A549 (cell line): ENCODE measurements around the gene DTD1. TPM values are rescaled to one million over a fixed set of nuclear protein-coding genes. Genes with fewer than 3 reads are reported as not detected.
A peak's percentile ranks its signal among the peaks of the same experiment; 100 is the strongest.

Experiments used
- ATAC-seq, 2 experiments: fragments of 200-7000 bp in 1 of 2; fragments of >200 bp in 1 of 2; cut with Nextera tagmentation in 1 of 2; cut with Tn5 transposase in 1 of 2; 3 replicates each; pipeline versions ENCODE4 v1.8.0 to v1.9.1; 2018 to 2020; ENCODE audit warnings: mild to moderate bottlenecking in 1 of 2, moderate library complexity in 1 of 2
- CTCF ChIA-PET: fragments of 300-600 bp; sonication (Branson Sonifier 250); formaldehyde crosslinking; extraction: SDS; loops from one replicate; lab custom pipeline; 2021; ENCODE audit warnings: antibody characterized with exemption, inconsistent platforms; lab: Yijun Ruan, JAX
- POLR2A ChIA-PET: fragments of 350-600 bp; formaldehyde crosslinking; extraction: SDS; loops from one replicate; lab custom pipeline; 2021; ENCODE audit warnings: antibody characterized with exemption, inconsistent platforms; lab: Yijun Ruan, JAX
- DNase-seq, 2 experiments: peaks; one replicate each; pipeline versions ENCODE4 v3.0.0 to v3.0.0-alpha.2; 2011 to 2016; ENCODE audit warnings: low read depth in 1 of 2, low spot score in 1 of 2
- FAIRE-seq: peaks from 2 replicates; lab custom pipeline; 2011; peaks lifted over from hg19 to GRCh38; lab: Jason Lieb, UNC
- H3K27ac ChIP-seq, 2 experiments: fragments of >200 bp; sonication (Bioruptor Twin); formaldehyde crosslinking; 3 replicates each; pipeline ENCODE4 v1.5.1; 2016 to 2017
- H3K4me1 ChIP-seq: fragments of >200 bp; sonication (Bioruptor Twin); formaldehyde crosslinking; 3 replicates; pipeline ENCODE4 v1.6.1; 2016
- H3K4me2 ChIP-seq: fragments of >200 bp; sonication (Bioruptor Twin); formaldehyde crosslinking; 3 replicates; pipeline ENCODE4 v1.6.1; 2016
- H3K4me3 ChIP-seq: fragments of >200 bp; sonication (Bioruptor Twin); formaldehyde crosslinking; 3 replicates; pipeline ENCODE4 v1.5.1; 2016
- H3K9me3 ChIP-seq: fragments of >200 bp; sonication (Bioruptor Twin); formaldehyde crosslinking; 3 replicates; pipeline ENCODE4 v1.6.1; 2016
- EHF ChIP-seq: fragments of 250-450 bp; sonication (Bioruptor Pico); IDR thresholded peaks from 2 replicates; pipeline ENCODE4 v1.5.0; 2020; ENCODE audit warnings: mild to moderate bottlenecking
- EHMT2 ChIP-seq: fragments of 200-600 bp; sonication (generic); IDR thresholded peaks from 2 replicates; pipeline ENCODE4 v1.6.1; 2016; ENCODE audit warnings: antibody characterized with exemption, low read depth, mild to moderate bottlenecking, moderate library complexity
- FOSL2 ChIP-seq, 2 experiments: fragments of 450-650 bp in 1 of 2; fragments of >200 bp in 1 of 2; sonication (Bioruptor Twin) in 1 of 2; formaldehyde crosslinking; IDR thresholded peaks; 2 replicates each; pipeline versions ENCODE4 v1.5.0 to v1.6.1; 2016 to 2020; ENCODE audit warnings: mild to moderate bottlenecking in 1 of 2, moderate library complexity in 1 of 2
- FOXS1 ChIP-seq: fragments of 250-450 bp; sonication (Bioruptor Pico); IDR thresholded peaks from 2 replicates; pipeline ENCODE4 v1.5.0; 2020; ENCODE audit warnings: mild to moderate bottlenecking, moderate library complexity
- HEYL ChIP-seq: fragments of 250-450 bp; sonication (Bioruptor Pico); IDR thresholded peaks from 2 replicates; pipeline ENCODE4 v1.8.0; 2021; ENCODE audit warnings: mild to moderate bottlenecking, moderate library complexity
- HOXB13 ChIP-seq: fragments of 250-450 bp; sonication (Bioruptor Pico); IDR thresholded peaks from 2 replicates; pipeline ENCODE4 v1.5.0; 2020; ENCODE audit warnings: low read depth, mild to moderate bottlenecking, moderate library complexity
- JUNB ChIP-seq: fragments of >200 bp; sonication (Bioruptor Twin); formaldehyde crosslinking; IDR thresholded peaks from 2 replicates; pipeline ENCODE4 v1.6.1; 2016
- MAZ ChIP-seq: fragments of 150-350 bp; IDR thresholded peaks from 2 replicates; pipeline ENCODE4 v1.6.1; 2014; ENCODE audit warnings: antibody characterized with exemption, low read depth, low read length, borderline replicate concordance
- MYC ChIP-seq: IDR thresholded peaks from 2 replicates; pipeline ENCODE4 v1.6.1; 2012; ENCODE audit warnings: mild to moderate bottlenecking, inconsistent platforms, low read length, improper control_type of control experiment, borderline replicate concordance
- NFE2L2 ChIP-seq: fragments of 150-350 bp; conservative IDR thresholded peaks from 2 replicates; pipeline ENCODE4 v1.6.1; 2014; ENCODE audit warnings: low read length
- NR3C1 ChIP-seq: fragments of >200 bp; sonication (Bioruptor Twin); formaldehyde crosslinking; IDR thresholded peaks from 3 replicates; pipeline ENCODE4 v1.6.1; 2017
- PHF8 ChIP-seq: fragments of 200-600 bp; sonication (generic); IDR thresholded peaks from 2 replicates; pipeline ENCODE4 v1.6.1; 2016; ENCODE audit warnings: low read depth, mild to moderate bottlenecking, antibody characterized with exemption, moderate library complexity, borderline replicate concordance
- POLR2AphosphoS2 ChIP-seq: conservative IDR thresholded peaks from 2 replicates; pipeline ENCODE4 v1.6.1; 2012; ENCODE audit warnings: low read length, improper control_type of control experiment, inconsistent platforms
- RARB ChIP-seq: fragments of 250-450 bp; sonication (Bioruptor Pico); IDR thresholded peaks from 2 replicates; pipeline ENCODE4 v1.8.0; 2021; ENCODE audit warnings: mild to moderate bottlenecking, moderate library complexity
- RNF2 ChIP-seq: fragments of 200-600 bp; sonication (generic); IDR thresholded peaks from 2 replicates; pipeline ENCODE4 v1.6.1; 2016; ENCODE audit warnings: low read depth, mild to moderate bottlenecking, antibody characterized with exemption, moderate library complexity, borderline replicate concordance
- SREBF2 ChIP-seq: fragments of 450-650 bp; IDR thresholded peaks from 2 replicates; pipeline ENCODE4 v1.6.1; 2014; ENCODE audit warnings: mild to moderate bottlenecking, moderate library complexity
- TFCP2L1 ChIP-seq: fragments of 250-450 bp; sonication (Bioruptor Pico); IDR thresholded peaks from 2 replicates; pipeline ENCODE4 v1.5.0; 2021; ENCODE audit warnings: mild to moderate bottlenecking
- ZC3H11A ChIP-seq: fragments of 450-650 bp; IDR thresholded peaks from 2 replicates; pipeline ENCODE4 v1.6.1; 2014; ENCODE audit warnings: antibody characterized with exemption, mild to moderate bottlenecking
- ZNF302 ChIP-seq: fragments of 250-450 bp; sonication (Bioruptor Pico); IDR thresholded peaks from 2 replicates; pipeline ENCODE4 v1.9.0; 2021; ENCODE audit warnings: inconsistent platforms, mild to moderate bottlenecking, moderate library complexity
- WGBS: methylation state at CpG from one replicate; pipeline ENCODE4 v1.1.6; 2017; ENCODE audit errors: missing lambda C conversion rate; 5-methylcytosine and 5-hydroxymethylcytosine counted together
- polyA plus RNA-seq, 4 experiments: library from polyadenylated mRNA; depleted of rRNA in 3 of 4; stranded (reverse); fragments of >200 nt; fragmentation: RNase III in 1 of 4; extraction: RNeasy Plus Mini Kit Qiagen cat#74134 plus additional on column Dnase treatment in 1 of 4; gene quantifications; 2 replicates in 3 of 4; 3 replicates in 1 of 4; pipeline ENCODE4 v1.2.3, GENCODE V29; 2011 to 2017
- TF ChIP-seq, protein P1 (sequence below): fragments of >200 bp; sonication (Bioruptor Twin); formaldehyde crosslinking; IDR thresholded peaks from 3 replicates; pipeline ENCODE4 v1.5.1; 2016
- TF ChIP-seq, protein P2 (sequence below): IDR thresholded peaks from 2 replicates; pipeline ENCODE4 v1.6.1; 2012
- TF ChIP-seq, protein P3 (sequence below): IDR thresholded peaks from 2 replicates; pipeline ENCODE4 v1.6.1; 2012
- TF ChIP-seq, protein P4 (sequence below): fragments of 150-350 bp; IDR thresholded peaks from 2 replicates; pipeline ENCODE4 v1.6.1; 2014; ENCODE audit warnings: low read depth, mild to moderate bottlenecking, low read length

The DTD1 gene
- polyA plus RNA-seq, 2 of the 4 experiments (the other 2 are of a cell fraction), result 72.8 to 99.3 TPM

DNA sequence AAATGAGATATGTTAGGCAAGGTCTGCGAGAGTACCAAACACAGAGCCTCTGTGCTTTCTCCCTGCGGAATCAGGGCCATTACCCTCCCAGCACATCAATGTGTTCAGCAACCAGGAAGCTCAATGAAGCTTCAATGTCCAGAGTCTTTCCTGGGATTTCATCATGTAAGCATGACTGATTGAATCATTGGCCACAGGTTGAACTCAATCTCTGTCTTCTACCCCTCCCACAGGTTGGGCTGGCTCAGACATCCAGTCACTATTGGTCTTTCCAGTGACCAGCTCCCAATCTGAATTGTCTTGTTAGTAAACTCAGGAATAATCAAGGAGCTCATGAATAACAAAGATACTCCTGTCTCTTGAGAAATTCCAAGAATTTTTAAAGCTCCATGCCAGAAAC, 2.7 kb upstream of the DTD1 start:
- ChIA-PET POLR2A (interaction anchor here (1.0 to 2.0 kb wide), 4 partner anchors 18 to 118 kb away, joined by 5 to 8 read pairs (median 6); partner anchors contain the start of genes DZANK1, POLR3F, RBBP9 and SEC23B), CTCF (interaction anchor here (0.7 to 2.4 kb wide), 2 partner anchors 15 to 23 kb away, joined by 3 to 9 read pairs; no protein-coding TSS in a partner anchor)
- Histone ChIP-seq H3K9me3 (no peaks in the 10 kb centered on the region), H3K27ac (peak overlapping the region; percentile 69 to 81; a peak in 5 of 6 replicates), H3K4me2 (peak overlapping the region; percentile 29; the same call in 2 of the 3 replicates), H3K4me3 (no peak overlapping the region), H3K4me1 (peaks cover 27% of the 10 kb centered on the region)
- FAIRE-seq, result no peak
- WGBS, result 70% methylated on average over 2 of the region's 2 CpGs
- TF ChIP-seq POLR2AphosphoS2, result no peak
- TF ChIP-seq SREBF2, result no peak
- no peak for TF ChIP-seq NFE2L2
- TF ChIP-seq MAZ, result no peak
- no peak for TF ChIP-seq FOSL2 (IDR thresholded peaks at IDR 0.05)
- TF ChIP-seq FOSL2 (CRISPR knock-in tag; IDR thresholded peaks at IDR 0.05), result no peak
- no peak for TF ChIP-seq FOXS1 (CRISPR knock-in tag)
- peak in 1 of 2 experiments; percentile 49; a peak in 2 of 6 replicates for ATAC-seq
- DNase-seq, result peak in 1 of 2 experiments; percentile 80

DNA sequence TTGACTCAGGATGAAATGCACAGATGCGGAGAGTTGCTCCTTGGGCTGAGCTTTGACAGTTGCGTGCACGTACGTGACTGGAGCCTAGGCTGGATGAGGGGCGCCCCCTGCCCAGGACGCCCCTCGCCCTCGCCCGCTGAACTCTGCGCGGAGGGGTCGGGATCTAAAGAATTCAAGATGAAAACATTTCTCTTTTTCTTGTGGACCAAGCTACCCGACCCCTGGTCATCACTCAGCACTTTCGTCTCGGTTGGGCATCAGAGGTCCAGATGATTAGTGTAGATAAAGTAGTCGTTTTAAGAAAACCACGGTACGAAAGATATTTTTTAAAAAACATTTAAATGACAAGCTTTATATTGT, 700 bp downstream of the DTD1 start:
- Histone ChIP-seq H3K4me2 (peak overlapping the region; percentile 93), H3K9me3 (no peaks in the 10 kb centered on the region), H3K27ac (peak overlapping the region; percentile 90 to 94), H3K4me3 (peak overlapping the region; percentile 86), H3K4me1 (peaks cover 27% of the 10 kb centered on the region)
- ATAC-seq (peak; percentile 3 to 20; a peak in 3 of 6 replicates), FAIRE-seq (no peak), DNase-seq (no peak)
- 32% methylated on average over 18 of the region's 18 CpGs for WGBS
- POLR2A ChIA-PET, result interaction anchor here (1.1 kb wide), 1 partner anchor 81 kb away, joined by 3 read pairs; no protein-coding TSS in a partner anchor
- CTCF ChIA-PET, result interaction anchor here (1.6 to 1.7 kb wide), 2 partner anchors 17 to 82 kb away, joined by 6 to 7 read pairs; partner anchors contain the start of gene SEC23B
- TF ChIP-seq EHF (CRISPR knock-in tag) (no peak), RARB (CRISPR knock-in tag) (no peak), PHF8 (no peak), ZC3H11A (no peak), EHMT2 (no peak), TFCP2L1 (no peak), HEYL (CRISPR knock-in tag) (no peak), RNF2 (no peak), MYC (no peak), JUNB (no peak), FOXS1 (CRISPR knock-in tag) (no peak), NR3C1 (no peak), HOXB13 (CRISPR knock-in tag) (no peak), ZNF302 (CRISPR knock-in tag) (no peak)
- TF ChIP-seq, protein P1, sequence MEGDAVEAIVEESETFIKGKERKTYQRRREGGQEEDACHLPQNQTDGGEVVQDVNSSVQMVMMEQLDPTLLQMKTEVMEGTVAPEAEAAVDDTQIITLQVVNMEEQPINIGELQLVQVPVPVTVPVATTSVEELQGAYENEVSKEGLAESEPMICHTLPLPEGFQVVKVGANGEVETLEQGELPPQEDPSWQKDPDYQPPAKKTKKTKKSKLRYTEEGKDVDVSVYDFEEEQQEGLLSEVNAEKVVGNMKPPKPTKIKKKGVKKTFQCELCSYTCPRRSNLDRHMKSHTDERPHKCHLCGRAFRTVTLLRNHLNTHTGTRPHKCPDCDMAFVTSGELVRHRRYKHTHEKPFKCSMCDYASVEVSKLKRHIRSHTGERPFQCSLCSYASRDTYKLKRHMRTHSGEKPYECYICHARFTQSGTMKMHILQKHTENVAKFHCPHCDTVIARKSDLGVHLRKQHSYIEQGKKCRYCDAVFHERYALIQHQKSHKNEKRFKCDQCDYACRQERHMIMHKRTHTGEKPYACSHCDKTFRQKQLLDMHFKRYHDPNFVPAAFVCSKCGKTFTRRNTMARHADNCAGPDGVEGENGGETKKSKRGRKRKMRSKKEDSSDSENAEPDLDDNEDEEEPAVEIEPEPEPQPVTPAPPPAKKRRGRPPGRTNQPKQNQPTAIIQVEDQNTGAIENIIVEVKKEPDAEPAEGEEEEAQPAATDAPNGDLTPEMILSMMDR, result no peak
- TF ChIP-seq, protein P2, sequence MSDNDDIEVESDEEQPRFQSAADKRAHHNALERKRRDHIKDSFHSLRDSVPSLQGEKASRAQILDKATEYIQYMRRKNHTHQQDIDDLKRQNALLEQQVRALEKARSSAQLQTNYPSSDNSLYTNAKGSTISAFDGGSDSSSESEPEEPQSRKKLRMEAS, result no peak
- TF ChIP-seq, protein P3, sequence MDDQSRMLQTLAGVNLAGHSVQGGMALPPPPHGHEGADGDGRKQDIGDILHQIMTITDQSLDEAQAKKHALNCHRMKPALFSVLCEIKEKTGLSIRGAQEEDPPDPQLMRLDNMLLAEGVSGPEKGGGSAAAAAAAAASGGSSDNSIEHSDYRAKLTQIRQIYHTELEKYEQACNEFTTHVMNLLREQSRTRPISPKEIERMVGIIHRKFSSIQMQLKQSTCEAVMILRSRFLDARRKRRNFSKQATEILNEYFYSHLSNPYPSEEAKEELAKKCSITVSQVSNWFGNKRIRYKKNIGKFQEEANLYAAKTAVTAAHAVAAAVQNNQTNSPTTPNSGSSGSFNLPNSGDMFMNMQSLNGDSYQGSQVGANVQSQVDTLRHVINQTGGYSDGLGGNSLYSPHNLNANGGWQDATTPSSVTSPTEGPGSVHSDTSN, result no peak
- TF ChIP-seq, protein P4, sequence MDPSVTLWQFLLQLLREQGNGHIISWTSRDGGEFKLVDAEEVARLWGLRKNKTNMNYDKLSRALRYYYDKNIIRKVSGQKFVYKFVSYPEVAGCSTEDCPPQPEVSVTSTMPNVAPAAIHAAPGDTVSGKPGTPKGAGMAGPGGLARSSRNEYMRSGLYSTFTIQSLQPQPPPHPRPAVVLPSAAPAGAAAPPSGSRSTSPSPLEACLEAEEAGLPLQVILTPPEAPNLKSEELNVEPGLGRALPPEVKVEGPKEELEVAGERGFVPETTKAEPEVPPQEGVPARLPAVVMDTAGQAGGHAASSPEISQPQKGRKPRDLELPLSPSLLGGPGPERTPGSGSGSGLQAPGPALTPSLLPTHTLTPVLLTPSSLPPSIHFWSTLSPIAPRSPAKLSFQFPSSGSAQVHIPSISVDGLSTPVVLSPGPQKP, result no peak
